HEK293T (cell line): ENCODE results near the gene NEUROD2.

Experiments used
- CTCF ChIA-PET: fragments of 350-600 bp; formaldehyde crosslinking; extraction: SDS; loops from one replicate; lab custom pipeline; 2021; ENCODE audit warnings: antibody characterized with exemption, inconsistent platforms; lab: Yijun Ruan, JAX
- POLR2A ChIA-PET: fragments of 350-600 bp; formaldehyde crosslinking; extraction: SDS; loops from one replicate; lab custom pipeline; 2020; ENCODE audit warnings: antibody characterized with exemption, inconsistent platforms; lab: Yijun Ruan, JAX
- DNase-seq: peaks from one replicate; pipeline ENCODE4 v3.0.0; 2012; ENCODE audit warnings: mixed read lengths; ENCODE audit errors: extremely low spot score
- ARNT ChIP-seq: fragments of 450-650 bp; IDR thresholded peaks from 2 replicates; pipeline ENCODE4 v1.6.1; 2017; ENCODE audit warnings: mild to moderate bottlenecking
- BHLHE40 ChIP-seq: fragments of 450-650 bp; IDR thresholded peaks from 2 replicates; pipeline ENCODE4 v1.6.1; 2016; ENCODE audit warnings: mild to moderate bottlenecking, moderate library complexity, borderline replicate concordance
- CTBP1 ChIP-seq: fragments of 450-650 bp; IDR thresholded peaks from 2 replicates; pipeline ENCODE4 v1.6.1; 2016; ENCODE audit warnings: borderline replicate concordance
- ELF4 ChIP-seq: fragments of 450-650 bp; IDR thresholded peaks from 2 replicates; pipeline ENCODE4 v1.6.1; 2017; ENCODE audit warnings: antibody characterized with exemption
- FOXA1 ChIP-seq: fragments of 450-650 bp; IDR thresholded peaks from 2 replicates; pipeline ENCODE4 v1.6.1; 2016; ENCODE audit warnings: mild to moderate bottlenecking
- FOXK2 ChIP-seq: fragments of 450-650 bp; IDR thresholded peaks from 2 replicates; pipeline ENCODE4 v1.6.1; 2016; ENCODE audit warnings: mild to moderate bottlenecking
- FOXM1 ChIP-seq: fragments of 450-650 bp; IDR thresholded peaks from 2 replicates; pipeline ENCODE4 v1.6.1; 2017; ENCODE audit warnings: mild to moderate bottlenecking, borderline replicate concordance
- HDGF ChIP-seq: fragments of 450-650 bp; IDR thresholded peaks from 2 replicates; pipeline ENCODE4 v1.6.1; 2017; ENCODE audit warnings: antibody characterized with exemption, borderline replicate concordance
- L3MBTL2 ChIP-seq: fragments of 450-650 bp; conservative IDR thresholded peaks from 2 replicates; pipeline ENCODE4 v1.6.1; 2016; ENCODE audit warnings: mild to moderate bottlenecking
- LEF1 ChIP-seq: fragments of 450-650 bp; IDR thresholded peaks from 2 replicates; pipeline ENCODE4 v1.6.1; 2017; ENCODE audit warnings: mild to moderate bottlenecking, borderline replicate concordance
- NFRKB ChIP-seq: fragments of 450-650 bp; IDR thresholded peaks from 2 replicates; pipeline ENCODE4 v1.6.1; 2016; ENCODE audit warnings: mild to moderate bottlenecking, moderate library complexity
- PKNOX1 ChIP-seq: fragments of 450-650 bp; IDR thresholded peaks from 2 replicates; pipeline ENCODE4 v1.6.1; 2016
- SP1 ChIP-seq: fragments of 450-650 bp; IDR thresholded peaks from 2 replicates; pipeline ENCODE4 v1.6.1; 2017
- SUZ12 ChIP-seq: fragments of 450-650 bp; IDR thresholded peaks from 2 replicates; pipeline ENCODE4 v1.6.1; 2016; ENCODE audit warnings: mild to moderate bottlenecking
- TARDBP ChIP-seq: fragments of 450-650 bp; IDR thresholded peaks from 2 replicates; pipeline ENCODE4 v1.6.1; 2016
- ZNF384 ChIP-seq: fragments of 450-650 bp; IDR thresholded peaks from 2 replicates; pipeline ENCODE4 v1.6.1; 2016

Gene NEUROD2

DNA sequence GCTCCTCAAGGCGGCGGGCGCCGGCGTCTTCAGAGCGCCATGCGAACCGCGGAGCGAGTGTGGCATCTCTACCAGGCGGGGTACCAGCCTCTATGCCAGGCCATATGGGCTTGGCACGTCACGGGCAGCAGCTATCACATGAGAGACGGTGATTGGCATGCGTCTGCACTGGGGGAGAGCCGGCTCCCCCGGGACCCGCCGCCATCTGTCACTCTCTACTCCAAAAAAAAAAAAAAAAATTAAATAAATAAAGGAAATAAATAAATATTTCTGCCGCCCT, at the start of gene NEUROD2:
Gene NEUROD2, minus strand, starts transcription at position 70 of the 280 bp plus-strand sequence. CDS start 1,321 bp downstream, outside the sequence.
- ChIA-PET CTCF (no interaction called here), POLR2A (no interaction called here)
- TF ChIP-seq ARNT (no peak), BHLHE40 (no peak), FOXA1 (no peak), LEF1 (no peak), FOXK2 (no peak), HDGF (no peak)
- no peak for DNase-seq

DNA sequence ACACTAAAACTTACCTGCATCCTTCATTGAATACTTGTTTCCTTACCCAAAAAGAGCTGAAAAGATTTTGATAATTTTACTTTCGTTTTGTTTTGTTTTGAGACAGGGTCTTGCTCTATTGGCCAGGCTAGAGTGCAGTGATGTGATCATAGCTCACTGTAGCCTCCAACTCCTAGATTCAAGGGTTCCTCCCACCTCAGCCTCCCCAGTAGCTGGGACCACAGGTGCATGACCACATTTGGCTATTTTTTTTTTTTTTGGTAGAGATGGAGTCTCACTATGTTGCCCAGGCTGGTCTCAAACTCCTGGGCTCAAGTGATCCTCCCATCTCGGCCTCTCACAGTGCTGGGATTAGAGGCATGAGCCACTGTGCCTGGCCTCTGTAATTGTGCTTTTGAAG, 47.4 kb upstream of the NEUROD2 start:
- no peak for TF ChIP-seq L3MBTL2
- no peak for TF ChIP-seq TARDBP
- TF ChIP-seq LEF1: no peak
- TF ChIP-seq ARNT: no peak
- no peak for TF ChIP-seq ZNF384
- no peak for TF ChIP-seq FOXK2
- no peak for TF ChIP-seq FOXM1
- TF ChIP-seq NFRKB: no peak
- no peak for TF ChIP-seq PKNOX1
- no peak for TF ChIP-seq SP1
- TF ChIP-seq ELF4: no peak
- TF ChIP-seq CTBP1: no peak
- no peak for TF ChIP-seq FOXA1
- ChIA-PET POLR2A (interaction anchor here (0.7 to 1.4 kb wide), 4 partner anchors 8 to 36 kb away, joined by 3 to 5 read pairs (median 3); partner anchors contain the start of genes PGAP3 and PNMT), CTCF (interaction anchor here (0.7 to 5.3 kb wide), 13 partner anchors 9 to 35 kb away, joined by 3 to 40 read pairs (median 6); no protein-coding TSS in a partner anchor)

DNA sequence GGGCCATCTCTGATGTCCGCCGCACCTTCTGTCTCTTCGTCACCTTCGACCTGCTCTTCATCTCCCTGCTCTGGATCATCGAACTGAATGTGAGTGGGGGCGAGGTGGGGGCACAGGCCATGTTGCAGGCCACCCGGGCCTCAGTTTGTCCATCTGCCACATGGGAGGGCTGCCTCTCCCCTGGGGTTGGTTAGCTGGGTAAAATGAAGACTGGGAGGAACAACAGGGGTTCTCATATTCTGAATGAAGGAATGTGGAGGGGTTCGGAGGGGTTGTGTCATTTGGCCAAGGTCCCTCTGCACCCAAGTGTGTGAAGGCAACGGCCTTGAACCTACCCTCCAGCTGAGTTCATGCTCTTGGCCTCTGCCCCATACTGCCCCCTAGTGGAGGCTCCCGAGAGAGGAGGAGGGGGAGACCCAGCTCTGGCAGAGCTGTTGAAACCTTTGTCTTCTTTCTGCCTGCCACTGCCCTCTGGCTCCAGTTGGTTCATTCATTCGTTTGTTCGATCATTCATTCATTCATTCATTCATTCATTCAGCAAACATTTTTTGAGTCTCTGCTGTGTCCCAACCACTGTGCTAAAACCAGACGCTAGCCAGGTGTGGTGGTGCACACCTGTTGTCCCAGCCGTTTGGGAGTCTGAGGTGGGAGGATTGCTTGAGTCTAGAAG, 46.1 kb upstream of the NEUROD2 start:
- ChIA-PET POLR2A (interaction anchor here (1.1 to 2.1 kb wide), 4 partner anchors 10 to 46 kb away, joined by 3 to 8 read pairs (median 6); partner anchors contain the start of genes ERBB2 and PGAP3), CTCF (interaction anchor here (0.5 to 5.3 kb wide), 17 partner anchors 10 to 447 kb away, joined by 3 to 40 read pairs (median 7); partner anchors contain the start of genes ERBB2, PGAP3, STARD3 and TCAP)
- no peak for TF ChIP-seq CTBP1
- peak; percentile 76 for DNase-seq

More for the DNA sequence above, 47.4 kb upstream of the NEUROD2 start:
- no peak for DNase-seq

DNA sequence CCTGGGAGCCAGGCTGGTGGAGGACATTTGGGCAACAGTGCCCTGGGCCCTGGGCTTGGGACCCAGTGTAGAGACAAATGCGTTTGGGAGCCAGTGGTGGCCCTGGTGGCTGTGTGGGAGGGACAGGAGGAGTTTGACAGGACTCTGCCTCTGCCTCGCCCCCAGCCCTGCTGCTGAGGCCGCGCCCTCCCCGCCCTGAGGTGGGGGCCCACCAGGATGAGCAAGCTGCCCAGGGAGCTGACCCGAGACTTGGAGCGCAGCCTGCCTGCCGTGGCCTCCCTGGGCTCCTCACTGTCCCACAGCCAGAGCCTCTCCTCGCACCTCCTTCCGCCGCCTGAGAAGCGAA, 45.6 kb upstream of the NEUROD2 start:
- POLR2A ChIA-PET: interaction anchor here (1.8 to 2.5 kb wide), 3 partner anchors 16 to 47 kb away, joined by 7 to 11 read pairs (median 8); partner anchors contain the start of genes ERBB2, PGAP3 and STARD3
- TF ChIP-seq BHLHE40 (no peak), HDGF (no peak), FOXM1 (no peak), ARNT (no peak), SUZ12 (no peak), CTBP1 (no peak), NFRKB (no peak), PKNOX1 (no peak), L3MBTL2 (no peak), SP1 (no peak), ELF4 (no peak), FOXA1 (no peak), FOXK2 (no peak), LEF1 (no peak), ZNF384 (no peak), TARDBP (no peak)
- no peak for DNase-seq
- CTCF ChIA-PET: interaction anchor here (0.7 to 5.3 kb wide), 16 partner anchors 9 to 116 kb away, joined by 3 to 40 read pairs (median 7); partner anchors contain the start of genes ERBB2, PGAP3, STARD3 and TCAP

DNA sequence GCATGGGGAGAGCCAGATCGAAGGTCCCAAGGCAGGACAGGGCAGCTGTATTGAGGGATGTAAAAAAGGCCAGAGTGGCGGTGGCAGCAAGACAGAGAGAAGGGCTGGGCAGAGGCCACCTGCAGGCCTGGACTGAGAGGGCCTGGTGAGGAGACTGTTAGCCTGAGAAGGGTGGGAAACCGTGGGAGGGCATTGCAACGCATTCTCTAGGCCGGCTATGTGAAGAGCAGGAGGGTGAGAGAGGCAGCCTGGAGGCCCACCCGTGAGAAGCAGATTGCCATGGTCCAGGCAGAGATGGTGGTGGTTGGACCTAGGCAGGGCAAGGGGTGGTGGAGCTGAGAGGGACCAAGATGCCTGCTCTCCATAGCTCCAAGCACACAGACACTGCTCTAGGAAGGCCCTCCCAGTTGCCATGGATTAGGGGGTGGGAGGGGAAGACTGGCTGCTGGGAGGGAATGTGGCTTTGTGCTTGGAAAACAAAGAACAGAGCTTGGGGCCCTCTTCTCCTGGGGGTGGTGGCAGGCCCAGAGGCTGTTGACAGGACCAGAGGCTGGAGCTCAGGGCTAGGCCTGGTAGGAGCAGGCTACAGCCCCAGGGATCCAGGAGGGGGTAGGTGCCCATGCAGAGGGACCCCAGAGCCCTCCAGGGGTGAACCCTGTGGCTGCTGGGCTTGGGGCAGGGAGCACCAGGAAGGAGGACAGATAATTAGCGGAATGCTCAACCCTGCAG, 45.0 kb upstream of the NEUROD2 start:
- DNase-seq: no peak
- POLR2A ChIA-PET: interaction anchor here (1.8 to 2.5 kb wide), 3 partner anchors 15 to 47 kb away, joined by 7 to 11 read pairs (median 8); partner anchors contain the start of genes ERBB2, PGAP3 and STARD3
- no peak for TF ChIP-seq ZNF384
- CTCF ChIA-PET: interaction anchor here (0.7 to 5.3 kb wide), 10 partner anchors 9 to 117 kb away, joined by 3 to 40 read pairs (median 8); partner anchors contain the start of genes ERBB2, PGAP3, STARD3 and TCAP

DNA sequence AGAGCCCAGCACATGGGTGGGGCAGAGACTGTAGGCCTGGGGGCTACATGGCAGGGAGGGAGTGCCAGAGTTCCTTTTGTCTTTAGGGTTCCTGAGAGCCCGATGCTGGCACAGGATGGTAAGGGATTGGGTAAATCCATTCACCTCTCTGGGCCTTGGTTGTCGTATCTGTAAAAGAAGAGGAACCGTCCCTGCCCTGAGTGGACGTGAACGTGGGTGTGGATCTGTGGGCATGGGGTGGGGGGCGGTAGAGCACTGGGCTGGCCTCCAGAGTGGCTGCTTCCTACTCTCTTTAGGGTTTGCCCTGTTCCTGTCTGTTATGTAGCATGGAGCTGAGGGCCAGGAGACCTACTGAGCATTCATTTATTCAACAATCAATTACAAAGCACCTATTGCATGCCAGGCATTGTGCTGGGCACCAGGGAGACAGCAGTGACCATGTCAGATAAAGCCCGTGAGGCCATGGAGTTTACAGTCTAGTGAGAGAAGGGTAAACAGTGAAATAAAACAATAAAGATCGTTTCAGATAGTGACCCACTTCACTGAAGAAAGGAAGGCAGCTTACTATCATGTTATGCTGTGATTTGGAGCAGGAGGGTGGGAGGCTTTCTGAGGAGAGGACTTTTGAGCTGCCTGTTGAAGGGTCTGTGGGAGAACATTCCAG, 44.3 kb upstream of the NEUROD2 start:
- POLR2A ChIA-PET: interaction anchor here (0.6 to 2.5 kb wide), 5 partner anchors 14 to 249 kb away, joined by 3 to 11 read pairs (median 7); partner anchors contain the start of genes ERBB2, PGAP3 and STARD3
- CTCF ChIA-PET: interaction anchor here (2.1 to 5.3 kb wide), 5 partner anchors 8 to 29 kb away, joined by 9 to 40 read pairs (median 28); partner anchors contain the start of genes STARD3 and TCAP
- TF ChIP-seq ZNF384 (no peak), ELF4 (no peak), HDGF (no peak), SUZ12 (no peak), LEF1 (no peak), NFRKB (no peak), SP1 (no peak), FOXA1 (no peak), L3MBTL2 (no peak), FOXM1 (no peak), BHLHE40 (no peak), PKNOX1 (no peak), CTBP1 (no peak), TARDBP (no peak), ARNT (no peak), FOXK2 (no peak)

More for the DNA sequence above, 44.3 kb upstream of the NEUROD2 start:
- no peak for DNase-seq
